NCI-H226 (cell line): ENCODE measurements around the gene SLC8A1.

ENCODE experiments used
- DNase-seq: peaks from one replicate; pipeline ENCODE4 v3.0.0-alpha.2; 2015

SLC8A1 gene

DNA sequence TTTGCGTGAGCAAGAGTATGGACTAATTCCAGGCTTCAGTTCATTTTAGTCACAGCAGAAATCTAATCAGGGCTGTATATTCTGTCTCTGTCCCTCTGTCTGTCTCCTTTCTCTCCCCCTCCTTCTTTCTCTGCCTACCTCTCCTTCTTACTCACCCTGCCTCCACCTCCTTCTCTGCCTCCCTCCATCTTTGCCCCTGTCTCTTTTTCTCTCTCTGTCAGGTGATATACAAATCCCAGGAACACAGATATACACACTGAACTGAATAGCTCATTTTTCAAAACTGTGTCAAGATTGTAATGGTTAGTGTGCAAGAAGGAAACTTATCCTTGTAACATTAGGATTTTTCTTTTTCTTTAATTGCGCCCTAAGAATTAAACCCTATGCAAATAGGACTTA, 32.5 kb downstream of the SLC8A1 start:
- DNase-seq, result no peak

DNA sequence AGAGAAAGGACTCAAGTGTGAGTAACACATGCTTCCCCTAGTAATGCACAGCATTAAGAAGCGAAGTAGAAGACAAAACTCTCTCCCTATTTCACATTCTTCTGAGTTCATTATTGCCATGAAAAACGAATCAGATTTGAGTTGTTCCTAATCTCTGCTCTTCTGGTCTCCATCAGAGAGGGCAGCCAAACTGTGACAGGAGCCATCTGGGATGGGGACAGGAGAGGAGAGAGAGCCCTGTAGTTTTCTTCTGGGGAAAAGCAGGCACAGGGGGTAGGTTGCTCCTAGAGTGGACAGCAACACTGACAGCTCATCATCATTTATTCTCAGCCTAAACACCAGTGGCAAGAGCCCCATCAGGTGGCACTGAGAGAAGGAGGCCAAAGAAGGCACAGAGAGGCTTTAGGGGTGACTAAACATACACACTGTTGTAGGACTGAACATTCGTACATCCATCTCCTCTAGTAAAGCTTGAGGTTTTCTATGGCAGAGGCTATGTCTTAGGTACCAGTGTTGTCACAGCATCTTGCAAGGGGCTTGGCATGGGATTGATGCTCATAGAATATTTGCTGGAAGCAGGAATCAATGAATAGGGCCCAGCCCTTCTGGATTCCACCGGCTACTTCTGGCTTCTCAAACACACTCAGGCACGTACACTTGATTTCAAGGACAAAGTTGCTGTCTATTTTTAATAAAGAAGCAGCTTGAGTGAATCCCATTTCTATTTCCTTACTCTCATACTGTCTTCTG, 33.1 kb downstream of the SLC8A1 start:
- DNase-seq, result no peak

DNA sequence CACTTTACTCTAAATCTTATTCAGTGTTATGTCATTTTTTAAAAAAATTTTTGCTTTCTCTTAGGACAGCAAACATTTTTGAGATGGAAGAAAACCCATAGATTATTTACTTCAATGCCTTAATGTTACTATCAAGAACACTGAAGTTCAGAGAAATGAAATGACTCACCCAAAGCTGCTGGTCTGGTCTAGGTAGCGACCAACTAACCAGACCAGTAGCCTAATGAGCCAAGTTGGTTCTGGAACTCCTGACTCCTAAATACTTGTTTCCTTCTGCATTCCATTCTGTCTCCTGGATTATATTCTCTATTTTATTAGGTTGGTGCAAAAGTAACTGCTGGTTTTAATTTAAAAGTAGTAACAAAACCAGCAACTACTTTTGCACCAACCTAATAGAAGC, 35.4 kb downstream of the SLC8A1 start:
- DNase-seq, result peak; percentile 23

DNA sequence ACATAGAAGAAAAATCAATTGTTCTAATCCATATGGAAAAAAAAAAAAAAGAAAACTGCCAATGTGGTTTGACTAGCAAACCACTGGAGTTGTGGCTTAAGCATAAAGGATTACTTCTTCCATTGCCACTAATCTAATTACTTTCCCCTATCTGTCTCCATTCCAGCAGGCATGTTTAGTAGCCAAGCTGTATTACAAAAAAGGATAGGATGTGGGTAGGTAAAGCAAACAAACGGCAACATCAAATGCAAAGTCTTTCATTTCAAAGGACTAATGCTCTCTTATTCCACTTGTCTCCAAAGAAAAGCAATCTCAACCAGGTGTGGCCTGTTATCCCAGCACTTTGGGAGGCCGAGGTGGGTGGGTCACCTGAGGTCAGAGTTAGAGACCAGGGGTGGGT, 36.5 kb downstream of the SLC8A1 start:
- no peak for DNase-seq

DNA sequence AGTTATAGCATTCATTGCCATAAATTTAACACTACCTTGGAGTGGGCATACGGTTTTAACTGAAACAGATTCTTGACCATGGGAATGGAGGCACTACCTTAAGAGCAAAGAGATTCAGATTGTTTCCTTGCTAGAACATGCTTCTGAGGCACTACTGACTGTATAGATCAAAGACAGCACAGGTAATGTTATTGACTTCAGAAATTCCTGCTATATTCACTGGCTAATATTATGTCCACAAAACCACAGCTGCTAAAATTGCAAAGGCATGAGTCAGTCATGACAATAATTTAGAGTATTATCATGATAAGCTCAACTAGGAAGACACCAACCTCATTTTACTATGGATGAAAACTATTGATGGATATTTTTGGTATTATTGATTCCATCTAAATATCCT, 39.4 kb downstream of the SLC8A1 start:
- DNase-seq, result peak; percentile 49

DNA sequence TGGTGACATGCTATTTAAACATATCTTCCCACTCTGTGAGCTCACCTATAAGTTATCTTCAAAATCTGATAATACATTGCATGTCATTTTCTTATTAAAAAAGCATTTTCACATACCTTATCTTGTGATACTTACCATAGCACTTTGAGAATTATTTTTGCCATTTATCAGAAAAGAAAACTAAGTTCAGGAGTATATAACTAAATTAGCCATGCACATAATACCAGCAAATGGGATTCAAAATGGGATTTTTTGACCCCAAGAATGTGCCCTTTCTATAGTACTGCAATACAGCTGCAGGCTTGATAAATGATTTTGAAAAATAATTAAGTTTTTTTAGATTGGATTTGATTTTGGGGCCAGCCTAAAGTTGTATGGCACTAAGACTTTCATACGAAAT, 41.2 kb downstream of the SLC8A1 start:
- no peak for DNase-seq

DNA sequence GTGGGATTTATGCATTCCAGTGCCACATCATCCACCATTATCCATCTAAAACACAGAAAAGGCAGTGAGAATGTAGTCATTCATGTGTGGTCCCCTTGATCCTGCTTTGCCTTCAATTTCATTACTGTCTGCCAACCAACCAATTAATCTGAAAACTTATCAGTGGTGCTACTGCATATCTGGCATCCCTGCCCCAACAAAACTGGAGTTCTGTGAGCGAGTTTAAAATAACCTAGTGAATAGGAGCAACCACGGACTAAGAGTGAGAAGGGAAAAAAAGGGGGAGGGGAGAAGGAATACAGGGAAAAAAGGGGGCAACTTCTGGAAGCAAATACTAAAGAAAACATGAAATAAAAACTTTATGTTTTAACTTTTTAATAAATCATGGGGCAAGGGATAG, 42.2 kb downstream of the SLC8A1 start:
- DNase-seq, result no peak

DNA sequence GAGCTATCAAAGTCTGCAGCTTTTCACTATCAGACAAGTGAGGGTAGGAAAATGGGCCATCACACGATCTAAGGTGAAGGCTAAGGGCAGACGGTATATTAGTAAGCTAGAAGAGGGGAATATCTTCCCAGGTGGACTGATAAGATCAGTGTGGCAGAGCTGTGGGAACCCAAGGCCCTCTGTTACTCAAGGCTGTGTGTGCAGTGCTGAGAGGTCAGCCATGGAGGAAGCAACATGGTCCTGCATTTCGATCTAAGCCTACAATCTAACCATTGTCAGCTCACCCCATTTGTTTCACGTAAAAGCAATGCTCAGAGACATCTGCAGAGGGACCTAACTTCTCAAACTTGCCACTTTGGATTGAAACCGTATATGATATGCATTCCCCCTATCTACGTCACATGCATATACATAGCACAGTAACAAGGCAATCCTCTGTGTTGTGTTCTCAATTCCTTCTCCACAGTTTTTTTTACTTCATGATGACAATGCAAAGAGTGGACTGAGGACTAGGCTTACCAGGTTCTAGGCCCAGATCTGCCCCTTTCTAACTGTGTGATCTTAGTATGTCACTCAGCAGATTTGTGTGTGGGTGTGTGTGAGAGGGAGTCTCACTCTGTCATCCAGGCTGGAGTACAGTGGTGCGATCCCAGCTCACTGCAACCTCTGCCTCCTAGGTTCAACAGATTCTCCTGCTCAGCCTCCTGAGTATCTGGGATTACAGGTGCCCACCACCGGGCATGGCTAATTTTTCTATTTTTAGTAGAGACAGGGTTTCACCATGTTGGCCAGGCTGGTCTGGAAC, 45.2 kb downstream of the SLC8A1 start:
- no peak for DNase-seq

DNA sequence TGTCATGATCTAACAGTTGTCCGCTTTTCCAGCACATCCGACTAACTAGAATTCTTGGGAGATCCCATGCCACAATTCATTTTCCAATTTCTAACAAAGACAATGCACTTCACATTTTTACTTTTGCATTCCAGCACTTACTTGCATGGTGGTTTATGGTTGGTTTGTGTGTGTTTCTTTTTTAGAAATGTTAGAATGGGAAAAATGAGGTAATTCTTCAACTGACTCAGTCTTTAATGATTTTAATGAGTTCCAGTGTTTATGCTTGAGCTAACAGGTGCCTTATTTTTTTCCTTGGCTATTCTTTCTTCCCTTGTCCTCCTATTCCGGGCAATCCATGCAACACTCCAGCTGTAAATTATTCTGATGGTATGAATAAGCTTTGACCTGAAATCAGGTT, 46.4 kb downstream of the SLC8A1 start:
- DNase-seq, result no peak

DNA sequence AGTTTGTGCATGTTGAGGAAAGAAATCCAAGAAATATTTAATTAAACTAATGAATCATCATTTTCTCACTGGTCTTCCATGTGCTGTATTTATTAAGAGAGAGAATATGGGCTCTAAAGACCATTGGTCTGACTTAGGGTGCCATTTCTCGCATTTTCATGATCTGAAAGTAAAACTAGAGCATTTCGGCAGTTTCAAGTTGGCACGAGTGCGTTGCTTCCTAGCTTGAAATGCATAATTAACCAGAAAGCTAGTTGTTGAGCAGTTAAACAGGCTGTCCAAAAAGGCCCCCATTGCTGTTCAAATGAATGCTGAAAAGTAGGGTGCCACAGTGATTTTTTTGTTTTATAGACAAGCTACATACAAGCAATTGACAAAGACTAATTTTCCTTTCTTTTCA, 47.4 kb downstream of the SLC8A1 start:
- DNase-seq, result no peak

DNA sequence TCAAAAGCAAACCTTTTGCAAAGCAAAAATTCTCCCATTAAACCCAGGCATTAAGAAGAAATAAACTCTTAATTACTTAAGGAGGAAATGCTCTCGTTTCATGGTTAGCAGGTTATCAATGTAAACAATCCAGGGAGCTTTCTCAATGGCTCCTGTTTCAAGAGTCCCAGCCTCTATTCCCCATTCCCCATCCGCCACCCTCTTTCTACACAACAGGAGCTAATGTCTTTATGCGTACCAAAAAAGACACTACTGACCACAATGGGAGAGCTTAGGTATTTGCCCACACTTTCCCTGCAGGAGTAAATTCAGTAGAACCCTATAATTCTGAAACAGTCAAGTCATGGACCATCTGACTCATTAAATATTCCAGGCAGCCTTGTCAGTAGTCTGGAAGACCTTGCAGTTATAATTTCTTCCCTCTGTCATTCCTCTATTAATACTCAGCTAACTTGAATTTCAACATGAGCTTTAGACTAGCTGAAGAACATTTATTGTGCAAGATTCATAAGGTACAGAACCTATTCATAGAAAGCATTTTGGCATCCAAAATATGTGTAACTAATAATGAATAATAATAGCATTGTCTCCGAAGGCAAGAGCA, 48.6 kb downstream of the SLC8A1 start:
- peak; percentile 81 for DNase-seq

DNA sequence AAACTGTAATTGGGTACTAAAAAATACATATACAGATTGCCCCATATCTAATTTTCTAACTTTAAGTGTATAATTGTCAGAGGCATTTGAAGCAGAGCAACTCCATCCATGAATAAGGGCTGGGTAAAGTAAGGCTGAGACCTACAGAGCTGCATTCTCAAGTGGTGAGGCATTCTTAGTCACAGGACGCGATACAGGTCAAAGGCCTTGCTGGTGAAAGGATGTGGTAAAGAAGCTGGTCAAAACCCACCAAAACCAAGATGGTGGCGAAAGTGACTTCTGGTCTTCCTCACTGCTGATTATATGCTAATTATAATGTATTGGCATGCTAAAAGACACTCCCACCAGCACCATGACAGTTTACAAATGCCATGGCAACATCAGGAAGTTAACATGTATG, 50.0 kb downstream of the SLC8A1 start:
- DNase-seq, result peak; percentile 85

DNA sequence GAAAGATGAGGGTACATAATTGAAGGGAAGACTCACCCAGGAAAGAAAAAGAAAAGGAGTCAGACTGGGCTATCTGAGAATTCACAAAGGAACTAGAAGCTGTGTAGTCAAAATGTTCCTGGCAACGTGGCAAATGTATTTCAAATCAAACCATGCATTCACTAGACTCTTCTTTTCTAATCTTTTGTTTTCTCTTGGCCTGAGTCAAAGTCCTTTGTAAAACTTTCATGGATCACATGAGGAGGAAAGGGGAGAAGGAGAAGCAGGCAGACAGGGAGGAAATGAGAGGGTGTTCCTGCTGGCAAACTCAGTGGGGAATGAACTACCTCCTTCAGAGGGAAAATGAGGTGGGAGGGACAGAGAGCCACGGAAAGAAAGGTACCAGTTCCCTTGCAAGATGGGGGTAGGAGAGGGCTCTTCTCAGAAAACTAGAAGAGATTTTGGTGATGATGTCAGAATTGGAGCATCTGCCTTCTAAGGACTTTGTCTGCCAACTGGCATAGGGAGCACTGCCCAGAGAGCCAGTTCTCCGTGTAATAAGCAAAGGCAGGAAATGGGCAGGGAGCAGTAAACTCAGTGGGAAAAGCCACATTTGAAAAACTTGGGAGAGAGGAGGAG, 51.4 kb downstream of the SLC8A1 start:
- DNase-seq, result peak; percentile 35

DNA sequence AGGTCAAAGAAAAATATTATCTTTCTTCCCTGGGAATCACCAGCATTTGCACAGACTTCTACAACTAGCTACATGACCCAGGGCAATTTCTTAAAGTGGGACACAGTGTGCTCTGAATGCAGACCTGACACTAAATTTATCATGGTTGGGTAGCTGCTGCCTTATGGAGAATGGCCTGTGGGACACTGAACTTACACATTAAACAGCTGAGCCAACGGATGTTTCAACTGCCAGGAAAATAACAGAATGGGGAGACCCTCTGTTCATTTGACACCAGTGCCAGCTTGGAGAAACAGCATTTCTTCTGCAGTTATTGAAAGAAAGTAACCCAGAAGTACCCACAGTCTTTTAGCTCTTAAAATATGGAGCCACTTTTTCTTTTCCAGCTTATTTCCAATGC, 54.1 kb downstream of the SLC8A1 start:
- DNase-seq, result no peak

DNA sequence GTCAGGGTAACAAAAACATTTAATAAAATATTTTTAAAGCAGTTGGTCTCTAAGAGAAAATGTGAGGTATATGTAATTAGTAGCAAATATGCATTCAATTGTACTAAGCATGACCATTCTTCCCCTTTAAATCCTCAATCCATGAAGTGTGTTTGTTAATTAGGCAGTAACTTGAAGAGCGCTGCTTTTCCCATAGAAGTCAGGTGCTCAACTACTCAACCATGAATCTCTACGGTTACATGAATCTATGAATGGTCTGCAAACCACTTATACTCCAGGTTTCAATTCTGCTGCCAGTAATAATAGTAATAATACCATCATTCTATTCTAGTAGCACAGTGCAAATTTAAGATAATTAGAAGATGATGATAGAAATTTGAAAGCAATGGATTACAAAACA, 55.8 kb downstream of the SLC8A1 start:
- DNase-seq, result no peak

DNA sequence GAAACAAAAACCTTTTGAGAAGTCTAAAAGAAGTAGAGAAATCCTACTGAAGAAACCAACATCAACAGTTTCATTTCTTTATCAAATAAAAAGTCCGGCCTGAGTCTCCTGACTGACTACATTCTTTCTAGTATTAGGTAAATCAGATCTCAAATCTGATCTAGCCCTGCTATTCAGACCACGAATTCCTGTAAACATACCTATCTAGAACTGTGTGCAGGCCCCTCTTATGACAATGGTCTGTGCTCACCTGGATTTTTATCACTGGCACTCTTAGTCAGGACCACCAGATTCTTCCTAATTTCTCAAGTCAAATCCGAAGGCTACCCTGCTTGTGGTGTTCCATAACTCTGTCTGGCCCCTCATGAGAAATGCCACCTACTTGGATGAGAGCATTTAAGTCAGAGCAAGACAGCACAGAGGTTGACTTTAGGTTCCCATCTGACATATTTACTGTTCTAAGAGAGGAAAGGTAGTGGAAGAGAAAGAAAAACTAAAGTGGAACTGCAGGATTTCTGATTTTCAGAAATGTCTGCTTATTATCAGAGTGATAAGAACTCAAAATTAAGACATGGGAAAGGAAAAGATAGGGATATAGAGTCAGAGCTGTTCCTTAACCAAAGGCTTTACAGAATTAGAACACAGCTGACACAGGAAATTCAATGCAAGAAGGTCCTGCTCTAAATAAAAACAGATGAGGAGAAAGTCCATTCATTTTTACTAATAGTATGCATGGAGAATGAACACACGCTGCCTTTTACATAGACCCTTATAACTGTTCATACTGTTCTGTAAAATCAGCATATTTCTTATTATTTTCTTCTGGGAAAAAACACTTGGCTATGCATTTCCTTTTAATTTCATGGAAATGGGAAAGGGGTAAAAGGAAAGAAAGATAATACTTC, 56.5 kb downstream of the SLC8A1 start:
- no peak for DNase-seq

DNA sequence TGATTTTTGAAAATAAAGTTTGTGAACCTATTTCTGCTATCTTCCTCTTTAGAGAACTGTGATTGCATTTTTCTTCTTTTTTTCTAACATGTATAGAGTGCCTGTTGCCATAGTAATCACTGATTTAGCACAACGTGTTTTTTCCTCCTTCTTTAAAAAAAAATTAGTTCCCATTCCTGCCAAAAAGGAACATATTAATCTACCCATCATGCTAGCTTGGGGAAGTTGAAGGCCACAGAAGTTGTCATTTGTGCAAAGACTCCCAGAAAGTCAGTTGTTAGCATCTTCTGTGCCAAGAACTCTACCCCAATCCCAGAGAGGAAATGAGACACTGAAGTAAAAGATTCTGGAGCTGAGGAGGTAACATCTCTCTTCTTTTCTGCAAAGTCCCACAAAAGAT, 57.3 kb downstream of the SLC8A1 start:
- DNase-seq, result no peak

DNA sequence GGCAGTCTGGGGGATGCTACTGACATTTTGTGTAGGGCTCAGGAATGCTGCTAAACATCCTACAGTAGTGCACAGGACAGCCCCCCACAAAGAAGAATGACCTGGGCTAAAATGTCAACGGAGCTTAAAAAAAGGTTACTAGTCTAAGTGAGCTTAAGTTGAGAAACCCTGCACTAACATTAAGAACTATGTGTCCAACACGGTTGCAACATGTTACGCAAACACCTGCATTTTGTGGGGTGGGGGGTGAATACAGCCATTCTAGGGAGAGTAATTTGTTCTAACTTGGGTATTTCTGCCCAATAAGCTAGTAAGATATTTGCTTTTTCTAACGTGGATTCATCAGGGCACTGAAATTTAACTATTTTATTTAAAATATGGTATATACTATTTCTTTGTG, 57.9 kb downstream of the SLC8A1 start:
- DNase-seq, result no peak

DNA sequence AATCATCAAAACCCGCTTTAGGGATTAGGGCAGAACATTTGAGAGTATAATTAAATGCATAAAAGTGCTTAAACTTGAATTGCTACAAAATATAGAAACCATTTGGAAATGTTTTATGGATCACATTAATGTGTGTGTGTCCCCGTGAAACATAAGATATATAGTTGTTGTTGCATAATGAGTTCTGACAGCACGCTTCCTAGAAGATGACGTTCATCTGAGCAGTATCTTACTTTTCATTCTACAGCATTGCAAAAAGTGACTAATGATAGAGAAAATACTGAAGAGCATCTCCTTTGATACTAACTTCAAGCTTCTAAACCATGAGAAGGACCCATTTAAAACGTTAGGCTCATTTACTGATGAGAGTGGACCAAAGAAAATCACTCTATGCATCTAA, 63.7 kb downstream of the SLC8A1 start:
- DNase-seq, result no peak

DNA sequence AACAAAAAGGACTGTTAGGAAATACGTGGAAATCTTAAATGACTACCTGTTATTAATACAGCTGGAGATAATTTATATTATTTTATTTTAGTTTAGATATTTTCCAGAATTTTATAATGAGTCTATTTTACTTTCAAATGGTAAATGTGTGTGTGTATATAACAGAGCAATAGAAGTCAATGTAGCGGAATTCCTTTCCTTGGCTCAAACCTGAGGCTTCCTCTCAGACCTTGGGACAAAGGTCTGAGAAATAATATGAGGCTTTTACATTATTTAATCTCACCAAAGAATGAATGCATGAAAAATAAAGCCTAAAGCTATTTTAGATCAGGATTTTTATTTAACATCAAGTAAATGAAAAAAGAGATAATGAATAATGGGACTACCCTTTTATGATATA, 65.7 kb downstream of the SLC8A1 start:
- no peak for DNase-seq

DNA sequence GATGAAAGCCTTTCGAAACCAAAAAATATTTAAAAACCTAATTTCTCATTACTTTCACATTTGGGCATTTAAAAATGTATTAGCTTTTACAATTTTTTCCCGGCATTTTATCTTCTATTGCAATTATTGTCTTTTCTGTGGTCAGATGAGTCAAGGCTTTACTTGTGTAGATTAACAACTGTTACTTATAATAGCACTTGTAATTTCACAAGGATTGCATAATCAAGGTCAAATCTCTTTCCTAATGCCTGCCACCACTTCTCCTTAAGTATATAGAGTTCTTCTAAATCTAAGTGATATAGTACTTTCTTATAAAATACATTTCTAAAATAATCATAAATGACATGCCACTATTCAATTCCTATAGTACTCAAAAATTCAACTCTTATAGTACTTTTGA, 67.2 kb downstream of the SLC8A1 start:
- peak; percentile 41 for DNase-seq

DNA sequence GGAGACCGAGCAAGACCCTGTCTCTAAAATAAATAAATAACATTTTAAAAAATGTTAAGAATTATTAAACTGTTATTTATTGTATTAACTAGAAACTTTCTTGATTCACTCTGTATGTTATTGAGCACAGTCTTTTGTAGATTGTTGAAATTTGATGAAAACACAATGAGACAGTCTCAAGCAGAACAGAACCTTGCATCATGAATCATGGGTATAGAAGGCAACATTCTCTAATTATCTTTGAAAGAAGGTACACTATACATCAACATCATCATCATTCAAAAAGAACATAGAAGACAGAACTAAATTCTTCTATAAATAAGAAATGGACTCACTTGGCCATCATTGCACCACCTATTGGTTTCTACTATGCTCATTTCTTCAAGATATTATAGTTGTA, 67.7 kb downstream of the SLC8A1 start:
- no peak for DNase-seq

DNA sequence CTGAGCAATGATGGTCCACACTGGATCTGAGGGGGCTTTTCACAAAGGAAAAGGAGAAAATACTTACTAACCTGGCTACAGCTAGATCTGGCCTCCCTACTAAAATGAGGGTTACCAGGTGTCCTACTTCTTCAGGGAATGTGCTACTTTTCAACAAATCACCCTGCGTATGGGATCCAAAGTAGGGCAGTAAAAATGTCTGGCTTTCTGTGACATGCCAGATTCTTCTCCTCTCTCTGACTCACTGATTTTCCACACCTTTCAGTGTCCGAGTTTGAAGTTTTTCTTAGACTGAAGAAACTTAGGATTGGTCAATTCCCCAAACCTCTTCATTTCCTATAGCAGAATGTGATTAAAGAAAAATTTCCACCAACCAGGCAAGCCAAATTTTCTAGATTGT, 71.2 kb downstream of the SLC8A1 start:
- no peak for DNase-seq
